K562 (cell line): Measurements from ENCODE around the gene ACAT2. TPM values are rescaled to one million over a fixed set of nuclear protein-coding genes. Genes with fewer than 3 reads are reported as not detected.

Source experiments
- DACH1 ChIP-seq: fragments of 450-650 bp; IDR thresholded peaks from 2 replicates; pipeline ENCODE4 v1.6.1; 2018; ENCODE audit not compliant: partially characterized antibody
- HNRNPK ChIP-seq: fragments of 200-400 bp; formaldehyde crosslinking; IDR thresholded peaks from one replicate; pipeline ENCODE4 v1.6.1; 2018; ENCODE audit warnings: mild to moderate bottlenecking, low read depth, low read length; ENCODE audit not compliant: poor library complexity, severe bottlenecking
- KAT7 ChIP-seq: sonication (generic); formaldehyde crosslinking; IDR thresholded peaks from 2 replicates; pipeline ENCODE4 v1.8.0; 2022; ENCODE audit warnings: missing genetic modification reagents, mild to moderate bottlenecking, borderline replicate concordance
- KDM2B ChIP-seq: fragments of 250-450 bp; sonication (Bioruptor Pico); IDR thresholded peaks from 2 replicates; pipeline ENCODE4 v1.8.0; 2021; ENCODE audit warnings: mild to moderate bottlenecking, moderate library complexity
- POLR2AphosphoS2 ChIP-seq: IDR thresholded peaks from 2 replicates; pipeline ENCODE4 v1.6.1; 2012; ENCODE audit warnings: low read length, improper control_type of control experiment
- RB1 ChIP-seq: fragments of 450-650 bp; IDR thresholded peaks from 2 replicates; pipeline ENCODE4 v1.6.1; 2017; ENCODE audit warnings: low read depth, mild to moderate bottlenecking
- TFAP4 ChIP-seq: sonication (generic); formaldehyde crosslinking; IDR thresholded peaks from 2 replicates; pipeline ENCODE4 v1.8.0; 2022; ENCODE audit warnings: missing genetic modification reagents, mild to moderate bottlenecking, moderate library complexity, borderline replicate concordance
- VEZF1 ChIP-seq: fragments of 200-800 bp; sonication (Bioruptor generic); IDR thresholded peaks from 2 replicates; pipeline ENCODE4 v1.6.1; 2017; ENCODE audit warnings: missing genetic modification characterization, missing compliant biosample characterization
- ZBTB2 ChIP-seq: fragments of 450-650 bp; IDR thresholded peaks from 2 replicates; pipeline ENCODE4 v1.6.1; 2016; ENCODE audit warnings: antibody characterized with exemption
- ZFP30 ChIP-seq: fragments of 250-450 bp; sonication (Bioruptor Pico); IDR thresholded peaks from 2 replicates; pipeline ENCODE4 v1.8.0; 2022; ENCODE audit warnings: moderate library complexity, mild to moderate bottlenecking, inconsistent platforms, borderline replicate concordance
- ZNF707 ChIP-seq: fragments of 250-450 bp; sonication (Bioruptor Pico); conservative IDR thresholded peaks from 2 replicates; pipeline ENCODE4 v1.8.0; 2022; ENCODE audit warnings: inconsistent platforms, mild to moderate bottlenecking, moderate library complexity
- polyA plus RNA-seq, 8 experiments: library from polyadenylated mRNA; depleted of rRNA in 4 of 8; stranded (reverse) in 5 of 8; unstranded in 3 of 8; fragments of >200 nt; fragmentation: Nextera tagmentation in 2 of 8; fragmentation: Illumina TruSeq in 1 of 8; extraction: Ambion mirVana in 2 of 8; extraction: Trizol in 1 of 8; gene quantifications; 2 replicates each; pipeline versions ENCODE4 v1.2.1 to v1.2.3, GENCODE V29; 2011 to 2014; ENCODE audit warnings: inconsistent platforms in 1 of 8, missing spikeins in 1 of 8
- total RNA-seq, 7 experiments: library from RNA; depleted of rRNA in 6 of 7; stranded (reverse); fragments of >200 nt in 6 of 7; fragmentation: Illumina TruSeq in 2 of 7; extraction: Trizol in 2 of 7; gene quantifications; 2 replicates each; pipeline versions ENCODE4 v1.2.1 to v1.2.3, GENCODE V29; 2011 to 2021; ENCODE audit warnings: low replicate concordance in 1 of 7
- TF ChIP-seq, protein P1 (sequence below): fragments of 450-650 bp; IDR thresholded peaks from 2 replicates; pipeline ENCODE4 v1.6.1; 2016
- TF ChIP-seq, protein P2 (sequence below): fragments of 450-650 bp; conservative IDR thresholded peaks from 2 replicates; pipeline ENCODE4 v1.6.1; 2016; ENCODE audit warnings: missing genetic modification characterization, low read depth, mild to moderate bottlenecking, missing compliant biosample characterization, moderate library complexity
- TF ChIP-seq, protein P3 (sequence below), 2 experiments: fragments of 450-650 bp in 1 of 2; IDR thresholded peaks; 2 replicates each; pipeline ENCODE4 v1.6.1; 2011 to 2017; ENCODE audit warnings: low read depth in 2 of 2, antibody characterized with exemption in 1 of 2, borderline replicate concordance in 1 of 2, low read length in 1 of 2, mild to moderate bottlenecking in 1 of 2, mixed read lengths in 1 of 2; ENCODE audit not compliant: control insufficient read depth in 1 of 2

Gene ACAT2
- total and polyA plus RNA-seq, 9 of the 15 experiments (the other 6 are each of a cell fraction or from before 2014, with no cell fraction given) = 63.0 to 309 (median 144) TPM

DNA sequence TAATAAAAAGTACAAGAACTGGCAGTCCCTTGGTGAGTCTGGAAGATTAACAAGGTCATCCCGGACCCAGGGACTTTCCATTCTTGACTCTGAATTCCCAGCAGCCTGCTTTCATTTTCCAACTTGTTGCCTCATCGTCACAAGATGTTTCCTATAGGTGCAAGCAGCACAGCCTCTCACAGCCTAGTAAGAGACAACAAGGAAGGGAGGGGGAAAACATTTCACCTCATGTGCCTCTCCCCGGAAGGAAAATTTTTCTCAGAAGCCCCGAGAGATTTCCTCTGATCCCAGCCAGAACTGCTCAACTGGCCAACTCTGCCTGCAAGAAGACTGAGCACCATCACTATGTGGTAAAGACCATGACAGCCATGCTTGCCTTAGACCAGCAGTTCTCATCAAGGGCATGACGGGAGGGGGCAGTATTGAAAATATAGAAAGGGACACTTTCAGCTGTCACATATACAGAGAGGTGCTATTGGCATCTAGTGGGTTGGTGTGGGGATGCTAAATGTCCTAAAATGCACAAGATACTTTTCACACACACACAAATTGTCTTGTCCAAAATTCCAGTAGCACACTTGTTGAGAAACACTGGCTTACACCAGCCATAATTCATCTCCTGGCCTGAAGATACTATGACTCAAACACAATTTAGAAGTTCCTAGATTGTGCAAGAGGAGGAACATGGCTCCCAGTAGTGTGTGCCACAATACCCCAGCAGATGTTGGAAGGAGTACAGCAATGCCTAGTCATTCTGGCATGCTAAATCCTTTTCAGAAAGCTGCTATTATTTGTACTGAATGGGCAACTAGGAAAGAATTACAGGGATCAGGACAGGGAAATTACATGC, 45.4 kb upstream of the ACAT2 start (continued):
- TF ChIP-seq DACH1 = no peak
- no peak for TF ChIP-seq KDM2B
- no peak for TF ChIP-seq KAT7
- TF ChIP-seq ZFP30 = no peak
- TF ChIP-seq RB1 = no peak
- no peak for TF ChIP-seq HNRNPK
- no peak for TF ChIP-seq ZBTB2
- TF ChIP-seq ZNF707 (CRISPR knock-in tag) = no peak
- peak; percentile 19; the same call in 1 of the 2 replicates for TF ChIP-seq VEZF1 (CRISPR knock-in tag)
- TF ChIP-seq, protein P1, sequence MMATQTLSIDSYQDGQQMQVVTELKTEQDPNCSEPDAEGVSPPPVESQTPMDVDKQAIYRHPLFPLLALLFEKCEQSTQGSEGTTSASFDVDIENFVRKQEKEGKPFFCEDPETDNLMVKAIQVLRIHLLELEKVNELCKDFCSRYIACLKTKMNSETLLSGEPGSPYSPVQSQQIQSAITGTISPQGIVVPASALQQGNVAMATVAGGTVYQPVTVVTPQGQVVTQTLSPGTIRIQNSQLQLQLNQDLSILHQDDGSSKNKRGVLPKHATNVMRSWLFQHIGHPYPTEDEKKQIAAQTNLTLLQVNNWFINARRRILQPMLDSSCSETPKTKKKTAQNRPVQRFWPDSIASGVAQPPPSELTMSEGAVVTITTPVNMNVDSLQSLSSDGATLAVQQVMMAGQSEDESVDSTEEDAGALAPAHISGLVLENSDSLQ = peak; percentile 64
- TF ChIP-seq, protein P2, sequence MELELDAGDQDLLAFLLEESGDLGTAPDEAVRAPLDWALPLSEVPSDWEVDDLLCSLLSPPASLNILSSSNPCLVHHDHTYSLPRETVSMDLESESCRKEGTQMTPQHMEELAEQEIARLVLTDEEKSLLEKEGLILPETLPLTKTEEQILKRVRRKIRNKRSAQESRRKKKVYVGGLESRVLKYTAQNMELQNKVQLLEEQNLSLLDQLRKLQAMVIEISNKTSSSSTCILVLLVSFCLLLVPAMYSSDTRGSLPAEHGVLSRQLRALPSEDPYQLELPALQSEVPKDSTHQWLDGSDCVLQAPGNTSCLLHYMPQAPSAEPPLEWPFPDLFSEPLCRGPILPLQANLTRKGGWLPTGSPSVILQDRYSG (tag) = 0 out of 2 replicates have a peak, but pooled peaks have one; percentile 14
- TF ChIP-seq POLR2AphosphoS2 = no peak
- TF ChIP-seq, protein P3, sequence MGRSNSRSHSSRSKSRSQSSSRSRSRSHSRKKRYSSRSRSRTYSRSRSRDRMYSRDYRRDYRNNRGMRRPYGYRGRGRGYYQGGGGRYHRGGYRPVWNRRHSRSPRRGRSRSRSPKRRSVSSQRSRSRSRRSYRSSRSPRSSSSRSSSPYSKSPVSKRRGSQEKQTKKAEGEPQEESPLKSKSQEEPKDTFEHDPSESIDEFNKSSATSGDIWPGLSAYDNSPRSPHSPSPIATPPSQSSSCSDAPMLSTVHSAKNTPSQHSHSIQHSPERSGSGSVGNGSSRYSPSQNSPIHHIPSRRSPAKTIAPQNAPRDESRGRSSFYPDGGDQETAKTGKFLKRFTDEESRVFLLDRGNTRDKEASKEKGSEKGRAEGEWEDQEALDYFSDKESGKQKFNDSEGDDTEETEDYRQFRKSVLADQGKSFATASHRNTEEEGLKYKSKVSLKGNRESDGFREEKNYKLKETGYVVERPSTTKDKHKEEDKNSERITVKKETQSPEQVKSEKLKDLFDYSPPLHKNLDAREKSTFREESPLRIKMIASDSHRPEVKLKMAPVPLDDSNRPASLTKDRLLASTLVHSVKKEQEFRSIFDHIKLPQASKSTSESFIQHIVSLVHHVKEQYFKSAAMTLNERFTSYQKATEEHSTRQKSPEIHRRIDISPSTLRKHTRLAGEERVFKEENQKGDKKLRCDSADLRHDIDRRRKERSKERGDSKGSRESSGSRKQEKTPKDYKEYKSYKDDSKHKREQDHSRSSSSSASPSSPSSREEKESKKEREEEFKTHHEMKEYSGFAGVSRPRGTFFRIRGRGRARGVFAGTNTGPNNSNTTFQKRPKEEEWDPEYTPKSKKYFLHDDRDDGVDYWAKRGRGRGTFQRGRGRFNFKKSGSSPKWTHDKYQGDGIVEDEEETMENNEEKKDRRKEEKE (IDR thresholded peaks at IDR 0.05; ENCODE audit: borderline replicate concordance in 1 of 2, control insufficient read depth in 1 of 2, low read depth in 2 of 2, low read length in 1 of 2) = no peak
- TF ChIP-seq TFAP4 = no peak
